Measurements from ENCODE around the gene CD300LD.

The CD300LD gene

DNA sequence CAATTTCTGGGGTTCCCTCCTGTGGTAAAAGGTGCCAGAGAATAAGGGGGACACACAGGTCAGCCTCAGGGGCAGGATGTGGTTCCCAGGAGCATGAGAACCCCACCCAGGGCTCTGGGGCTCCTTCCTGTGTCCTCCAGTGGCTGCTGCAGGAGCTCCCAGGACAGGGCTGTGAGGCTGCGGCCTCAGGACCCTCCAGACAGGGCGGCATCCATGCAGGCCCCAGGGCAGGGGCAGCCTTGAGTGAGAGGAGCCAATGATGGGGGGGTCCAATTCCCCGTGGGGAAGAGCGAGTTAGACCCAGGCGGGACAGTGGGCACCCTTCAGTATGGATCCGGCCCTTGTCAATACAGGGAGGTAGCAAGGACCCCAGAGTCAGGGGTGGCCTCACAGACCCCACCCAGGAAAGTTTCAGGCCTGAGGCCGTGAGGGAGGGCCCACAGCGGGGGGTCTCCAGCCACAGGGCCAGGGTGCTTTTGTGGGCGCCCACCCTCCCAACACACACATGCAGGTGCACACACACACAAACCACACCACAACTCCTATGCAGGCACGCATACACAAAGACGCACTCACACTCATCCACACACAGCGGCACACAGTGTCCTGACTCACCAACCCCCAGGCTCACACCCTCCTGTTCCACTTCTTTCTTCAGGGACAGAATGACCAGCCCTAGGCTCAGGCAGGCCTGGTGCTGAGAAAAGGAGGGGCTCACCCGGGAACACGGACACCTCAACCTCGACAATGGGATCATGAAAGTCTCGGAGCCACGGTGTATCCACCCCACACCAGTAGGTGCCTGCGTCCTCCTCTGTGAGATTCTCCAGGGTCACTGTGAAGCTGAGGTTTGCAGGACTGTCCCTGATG, 48.0 kb downstream of the CD300LD start:
- no peak for DNase-seq (ENCODE audit: low read depth in 2 of 2)

DNA sequence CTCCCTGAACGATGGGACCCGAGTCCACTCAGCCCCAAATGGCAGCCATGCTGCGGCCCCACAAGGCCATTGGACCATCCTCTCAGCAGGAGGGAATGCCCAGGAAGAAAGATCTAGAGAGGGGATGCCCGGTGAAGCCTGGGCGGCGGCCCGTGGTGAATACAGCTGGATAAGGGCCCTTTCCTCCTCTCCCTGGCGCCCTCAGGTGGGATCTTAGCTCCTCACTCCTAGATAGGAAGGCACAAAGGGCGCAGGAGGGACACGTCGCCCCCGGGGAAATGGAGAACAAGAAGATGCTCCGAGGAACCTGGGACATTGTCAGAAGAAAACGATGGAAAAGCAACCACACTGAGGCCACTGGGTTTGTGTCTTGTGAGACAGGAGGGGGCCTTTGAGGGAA, 48.7 kb downstream of the CD300LD start:
- DNase-seq (ENCODE audit: low read depth in 2 of 2) = no peak

DNA sequence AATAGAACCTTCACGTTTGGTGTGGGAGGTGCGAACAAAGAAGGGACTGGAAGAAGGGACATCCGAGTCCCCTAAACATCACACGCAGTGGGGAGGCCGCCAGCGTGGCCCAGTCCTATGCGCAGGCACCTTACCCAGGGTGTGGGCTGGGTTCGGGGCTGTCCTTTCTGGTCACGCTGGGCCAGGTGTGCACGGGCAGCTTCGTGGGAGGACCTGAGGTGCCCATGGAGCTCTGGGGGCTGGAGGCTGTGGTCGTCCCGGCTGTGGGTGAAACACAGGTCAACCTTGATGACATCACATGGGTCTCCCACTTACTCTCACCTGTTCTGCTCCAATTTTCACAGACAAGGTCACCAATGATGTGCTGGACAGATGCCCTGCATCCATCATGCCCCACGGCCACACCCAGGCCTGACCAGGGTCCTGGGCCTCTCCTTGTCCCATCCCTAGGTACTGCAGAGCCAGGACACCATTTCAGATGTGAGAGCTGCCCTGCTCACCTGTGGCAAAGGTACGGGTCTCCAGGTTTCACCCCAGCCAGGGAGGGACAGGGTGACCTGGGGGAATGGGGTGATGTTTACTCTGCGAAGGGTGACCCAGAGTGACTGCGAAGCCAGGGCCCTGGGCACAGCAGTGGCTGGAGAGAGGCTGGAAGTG, 49.2 kb downstream of the CD300LD start:
- no peak for DNase-seq (ENCODE audit: low read depth in 2 of 2)

DNA sequence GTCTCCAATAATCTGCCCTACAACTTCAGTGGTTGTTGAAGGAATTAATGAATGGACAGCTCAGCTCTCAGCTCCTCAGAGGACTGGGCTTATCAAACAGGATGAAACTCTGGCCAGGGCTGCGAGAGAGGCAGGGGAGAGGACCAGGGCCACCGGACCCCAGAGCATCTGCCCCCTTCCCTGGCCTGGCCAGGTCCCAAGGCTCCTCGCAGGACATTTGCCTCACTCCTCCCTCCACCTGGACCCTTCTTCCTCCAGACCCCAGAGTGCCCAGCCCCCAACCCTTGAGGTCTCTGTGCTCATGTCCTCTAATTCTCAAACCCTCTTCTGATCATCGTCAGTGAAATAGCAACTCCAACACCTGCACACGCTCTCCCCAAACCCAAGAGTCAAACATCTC, 49.9 kb downstream of the CD300LD start:
- DNase-seq (ENCODE audit: low read depth in 2 of 2) = no peak

DNA sequence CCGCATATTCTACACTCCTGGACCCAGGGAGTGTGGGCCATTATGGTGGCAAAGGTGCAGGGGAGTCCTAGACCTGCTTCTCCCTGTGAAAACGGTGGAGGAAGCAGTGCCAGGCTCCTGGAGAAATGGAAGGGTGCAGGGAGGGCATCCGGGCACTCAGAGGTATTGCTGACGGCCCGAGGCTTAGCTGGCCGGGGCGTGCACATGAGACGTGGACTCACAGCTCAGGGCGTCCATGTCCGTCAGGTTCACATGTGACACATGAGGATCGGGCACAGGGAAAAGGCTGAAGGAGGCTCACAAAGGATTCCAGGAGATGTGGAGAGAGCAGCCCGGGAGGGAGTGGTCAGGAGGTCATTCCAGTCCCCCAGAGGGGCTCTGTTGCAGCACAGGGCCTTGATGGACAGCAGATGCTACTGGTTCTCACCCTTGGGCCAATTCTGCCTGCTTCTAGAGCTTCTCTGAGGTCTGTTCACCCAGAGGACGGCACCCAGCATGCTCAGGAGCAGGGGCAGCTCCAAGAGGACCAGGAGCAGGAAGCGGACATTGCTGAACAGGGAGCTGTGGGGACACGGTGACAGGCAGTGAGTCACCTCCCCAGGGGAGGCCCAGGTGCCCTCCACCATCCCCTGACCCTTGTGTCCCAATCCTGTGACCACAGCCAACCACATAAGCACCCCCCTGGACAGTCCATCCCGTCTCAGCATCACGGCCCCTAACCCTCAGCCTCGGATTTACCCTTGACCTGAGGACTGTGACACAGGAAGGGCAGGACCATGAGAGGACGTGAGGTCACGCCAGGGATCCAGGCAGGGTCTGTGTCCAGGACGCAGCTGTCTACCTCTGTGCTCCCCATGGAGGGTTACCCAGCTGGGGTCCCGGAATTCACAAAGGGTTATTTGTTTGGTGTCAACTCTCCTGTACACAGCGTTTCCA, 50.6 kb downstream of the CD300LD start:
- DNase-seq (ENCODE audit: low read depth in 2 of 2) = no peak

DNA sequence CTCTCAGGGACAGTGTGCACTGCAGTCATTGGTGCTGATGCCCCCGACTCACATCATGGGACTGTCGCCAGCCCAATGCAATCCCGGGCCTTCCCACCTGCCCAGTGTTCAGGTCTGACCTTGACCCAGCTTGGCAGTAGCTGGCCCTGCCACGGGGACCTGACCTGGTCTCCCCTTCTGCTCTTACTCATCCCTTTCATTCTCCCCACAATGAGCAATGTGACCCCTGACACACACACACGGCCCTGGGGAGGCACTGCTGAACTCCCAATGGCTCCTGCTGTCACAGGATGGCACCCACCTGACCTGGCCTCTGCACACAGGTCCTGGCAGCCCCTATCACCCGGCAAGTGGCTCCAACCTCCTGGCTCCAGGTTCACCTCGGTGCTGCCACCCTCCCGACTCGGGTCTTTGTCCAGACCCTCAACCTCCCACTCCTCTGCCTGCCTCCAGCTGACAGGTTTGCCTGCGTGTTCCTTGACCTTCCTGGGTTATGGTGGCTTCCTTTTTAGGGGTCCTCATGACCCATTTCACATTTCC, 52.7 kb downstream of the CD300LD start:
- no peak for DNase-seq (ENCODE audit: low read depth in 2 of 2)

DNA sequence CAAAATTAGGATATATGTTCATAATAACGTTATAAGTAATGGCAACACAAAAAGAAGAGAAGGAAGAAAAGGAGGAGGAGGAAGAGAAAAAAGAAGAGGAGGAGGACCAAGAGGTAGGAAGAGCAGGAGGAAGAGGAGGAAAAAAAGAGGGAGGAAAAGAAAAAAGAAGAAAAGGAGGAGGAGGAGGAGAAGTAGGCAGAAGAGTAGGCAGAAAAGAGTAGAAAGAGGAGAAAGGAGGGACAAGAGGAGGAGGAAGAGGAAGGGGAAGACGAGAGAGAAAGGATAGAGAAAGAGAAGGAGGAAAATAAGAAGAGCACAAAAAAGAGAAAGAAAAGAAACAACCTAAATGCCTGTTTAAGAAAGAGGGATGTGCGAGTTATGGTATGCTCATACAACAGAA, 55.2 kb downstream of the CD300LD start:
- DNase-seq (ENCODE audit: low read depth in 2 of 2) = no peak

DNA sequence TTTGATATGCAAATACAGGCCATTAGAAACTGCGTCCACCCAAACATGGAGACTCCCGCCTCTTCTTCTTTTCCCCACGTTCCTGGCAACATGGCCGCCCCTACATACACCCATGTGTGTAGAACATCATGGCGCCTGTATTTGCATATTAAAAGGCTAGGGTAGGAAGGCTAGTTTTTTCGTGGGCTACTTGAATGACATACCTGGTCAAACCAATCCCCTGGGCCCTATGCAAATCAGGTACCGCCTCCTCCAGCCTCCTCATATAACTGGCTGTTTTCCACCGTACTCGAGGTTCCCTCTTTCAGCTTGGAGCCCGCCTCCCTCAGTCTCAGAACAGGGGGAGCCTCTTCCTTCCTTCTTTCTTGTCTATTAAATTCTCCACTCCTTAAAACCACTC, 60.0 kb downstream of the CD300LD start:
- DNase-seq (ENCODE audit: low read depth in 2 of 2) = no peak

DNA sequence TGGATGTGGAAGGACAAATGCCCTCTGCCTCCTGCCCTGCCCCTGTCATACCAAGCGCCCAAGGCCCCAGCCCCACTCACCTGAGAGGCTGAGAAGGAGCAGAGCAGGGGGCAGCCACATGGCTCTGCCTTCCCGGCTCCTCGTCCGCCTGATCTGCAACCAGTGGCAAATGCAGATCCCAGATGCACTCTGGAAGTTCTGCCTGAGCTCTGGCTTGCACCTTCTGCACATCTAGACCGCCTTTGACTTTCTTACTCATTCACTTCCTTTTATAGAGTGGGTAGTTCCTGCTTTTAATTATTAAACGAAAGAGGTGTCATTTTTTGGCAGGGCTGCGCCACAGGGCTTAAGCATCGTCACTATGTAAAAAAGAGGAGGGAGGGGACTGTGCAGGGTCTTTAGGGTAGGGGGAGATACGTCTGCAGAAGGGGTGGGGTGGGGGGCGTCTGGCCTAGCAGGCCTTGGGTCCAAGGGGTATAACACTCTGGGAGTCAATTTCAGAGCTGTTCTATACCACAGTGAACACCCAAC, 60.8 kb downstream of the CD300LD start, which contains the start of gene CD300LB:
Gene CD300LB, minus strand, starts transcription at position 245 of the 531 bp plus-strand sequence. Its CDS starts 125 bp downstream, at position 120.
- DNase-seq (ENCODE audit: low read depth in 2 of 2) = no peak

DNA sequence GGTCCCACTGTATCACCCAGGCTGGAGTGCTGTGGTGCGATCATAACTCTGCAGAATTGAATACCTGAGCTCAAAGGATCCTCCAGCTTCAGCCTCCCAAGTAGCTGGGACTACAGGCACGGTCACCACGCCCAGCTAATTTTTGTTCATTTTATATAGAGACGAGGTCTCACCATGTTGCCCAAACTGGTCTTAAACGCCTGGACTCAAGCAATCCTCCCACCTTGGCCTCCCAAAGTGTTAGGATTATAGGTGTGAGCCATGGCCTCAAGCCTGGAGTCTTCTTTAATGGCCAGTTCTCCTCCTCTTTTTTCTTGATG, 61.3 kb downstream of the CD300LD start:
- no peak for DNase-seq (ENCODE audit: low read depth in 2 of 2)
